Measurements from ENCODE around the gene NCAPG2. TPM values are rescaled to one million over a fixed set of nuclear protein-coding genes. Genes with fewer than 3 reads are reported as not detected.

Gene NCAPG2
- total and polyA plus RNA-seq, 4 donors, result 2.9 to 9.2 (median 5.4) TPM

- H3K36me3 ChIP-seq (ENCODE audit: control insufficient read depth in 1 of 2, insufficient read depth in 2 of 2, low read length in 1 of 2), result no peaks in the 10 kb centered on the region
- no peaks in the 10 kb centered on the region for H3K9me3 ChIP-seq (ENCODE audit: control insufficient read depth, low read length)
- intact Hi-C loops (cut with DNase I), result no loop called here
- no peak for DNase-seq
- H3K27ac ChIP-seq (ENCODE audit: low read depth in 1 of 2, low read length in 2 of 2), result no peak overlapping the region
- H3K4me3 ChIP-seq (ENCODE audit: low read length in 2 of 2), result no peak overlapping the region
- no peaks in the 10 kb centered on the region for H3K27me3 ChIP-seq (ENCODE audit: control insufficient read depth in 1 of 2, insufficient read depth in 2 of 2, low read length in 1 of 2)
- 96 to 98% methylated on average over 2 of the region's 2 CpGs for WGBS, 2 donors
- H3K4me1 ChIP-seq (ENCODE audit: control insufficient read depth in 1 of 2, insufficient read depth in 2 of 2, low read length in 2 of 2), result no peaks in the 10 kb centered on the region
- ATAC-seq (ENCODE audit: low FRiP score), result no peak
Observed at GRCh38 chr7:158613481-158613880, 91.1 kb downstream of the NCAPG2 start.

GRCh38 chr7:158612546-158612945, 92.1 kb downstream of the NCAPG2 start:
- no peak for ATAC-seq (ENCODE audit: low FRiP score)
- no peak for DNase-seq
- H3K27me3 ChIP-seq (ENCODE audit: control insufficient read depth in 1 of 2, insufficient read depth in 2 of 2, low read length in 1 of 2), result no peaks in the 10 kb centered on the region
- no peak overlapping the region for H3K27ac ChIP-seq (ENCODE audit: low read depth in 1 of 2, low read length in 2 of 2)
- no peaks in the 10 kb centered on the region for H3K4me1 ChIP-seq (ENCODE audit: control insufficient read depth in 1 of 2, insufficient read depth in 2 of 2, low read length in 2 of 2)
- intact Hi-C loops (cut with DNase I), result no loop called here
- 97% methylated on average over 4 of the region's 4 CpGs for WGBS, 2 donors
- H3K9me3 ChIP-seq (ENCODE audit: control insufficient read depth, low read length), result no peaks in the 10 kb centered on the region
- no peaks in the 10 kb centered on the region for H3K36me3 ChIP-seq (ENCODE audit: control insufficient read depth in 1 of 2, insufficient read depth in 2 of 2, low read length in 1 of 2)
- no peak overlapping the region for H3K4me3 ChIP-seq (ENCODE audit: low read length in 2 of 2)

DNA sequence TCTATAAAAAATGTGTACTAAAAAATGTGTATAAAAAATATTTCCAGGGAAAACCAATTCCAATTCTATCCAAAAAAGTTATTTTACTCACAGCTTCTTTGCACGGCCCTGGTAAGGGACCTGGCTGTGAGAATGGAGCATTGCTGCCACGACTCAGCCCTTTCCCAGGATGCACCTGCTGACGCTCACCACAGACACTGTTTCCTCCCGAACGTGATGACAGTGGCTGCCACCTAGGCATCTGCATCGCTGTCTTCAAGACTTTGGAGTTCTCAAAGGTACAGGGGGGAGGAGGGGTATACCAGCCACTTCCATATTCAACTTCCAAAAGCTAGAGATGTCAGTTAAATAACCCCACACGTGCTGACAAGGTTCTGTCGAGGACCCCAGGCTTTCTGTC, 93.1 kb downstream of the NCAPG2 start:
- no peaks in the 10 kb centered on the region for H3K27me3 ChIP-seq (ENCODE audit: control insufficient read depth in 1 of 2, insufficient read depth in 2 of 2, low read length in 1 of 2)
- no peaks in the 10 kb centered on the region for H3K9me3 ChIP-seq (ENCODE audit: control insufficient read depth, low read length)
- H3K4me3 ChIP-seq (ENCODE audit: low read length in 2 of 2), result no peak overlapping the region
- WGBS, 2 donors, result 91% methylated on average over 8 of the region's 8 CpGs
- no peaks in the 10 kb centered on the region for H3K36me3 ChIP-seq (ENCODE audit: control insufficient read depth in 1 of 2, insufficient read depth in 2 of 2, low read length in 1 of 2)
- H3K27ac ChIP-seq (ENCODE audit: low read depth in 1 of 2, low read length in 2 of 2), result no peak overlapping the region
- DNase-seq (no peak), ATAC-seq (ENCODE audit: low FRiP score) (no peak)
- intact Hi-C loops (cut with DNase I), result no loop called here
- H3K4me1 ChIP-seq (ENCODE audit: control insufficient read depth in 1 of 2, insufficient read depth in 2 of 2, low read length in 2 of 2), result no peaks in the 10 kb centered on the region

DNA sequence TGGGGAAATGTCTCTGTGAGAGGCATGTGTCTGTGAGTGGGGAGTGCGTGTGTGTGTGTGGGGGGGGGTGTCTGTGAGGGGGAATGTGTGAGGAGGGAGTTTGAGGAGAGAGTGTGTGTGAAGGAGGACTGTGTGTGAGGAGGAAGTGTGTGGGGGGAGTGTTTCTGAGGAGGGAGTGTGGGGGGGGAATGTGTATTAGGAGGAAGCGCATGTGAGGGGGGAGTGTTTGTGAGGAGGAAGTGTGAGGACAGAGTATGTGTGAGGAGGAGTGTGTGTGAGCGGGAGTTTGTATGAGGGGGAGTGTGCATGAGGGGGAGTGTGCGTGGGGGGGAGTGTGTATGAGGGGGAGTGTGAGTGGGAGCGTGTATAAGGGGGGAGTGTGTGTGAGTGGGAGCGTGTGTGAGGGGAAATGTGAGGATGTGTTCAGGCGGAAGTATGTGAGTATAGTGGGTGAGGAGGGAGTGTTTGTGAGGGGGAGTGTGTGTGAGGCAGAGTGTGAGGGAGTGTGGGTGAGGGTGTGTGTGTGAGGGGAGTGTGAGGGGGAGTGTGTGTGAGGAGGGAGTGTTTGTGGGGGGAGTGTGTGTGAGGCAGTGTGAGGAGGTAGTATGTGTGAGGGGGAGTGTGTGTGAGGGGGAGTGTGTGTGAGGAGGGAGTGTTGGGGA, 95.2 kb downstream of the NCAPG2 start:
- no peak for ATAC-seq (ENCODE audit: low FRiP score)
- Histone ChIP-seq H3K4me1 (ENCODE audit: control insufficient read depth in 1 of 2, insufficient read depth in 2 of 2, low read length in 2 of 2) (no peaks in the 10 kb centered on the region), H3K27me3 (ENCODE audit: control insufficient read depth in 1 of 2, insufficient read depth in 2 of 2, low read length in 1 of 2) (no peaks in the 10 kb centered on the region), H3K27ac (ENCODE audit: low read depth in 1 of 2, low read length in 2 of 2) (no peak overlapping the region), H3K36me3 (ENCODE audit: control insufficient read depth in 1 of 2, insufficient read depth in 2 of 2, low read length in 1 of 2) (no peaks in the 10 kb centered on the region), H3K4me3 (ENCODE audit: low read length in 2 of 2) (no peak overlapping the region), H3K9me3 (ENCODE audit: control insufficient read depth, low read length) (no peaks in the 10 kb centered on the region)
- no peak for DNase-seq
- intact Hi-C loops (cut with DNase I), result no loop called here
- WGBS, 2 donors, result 91 to 93% methylated on average over 7 of the region's 7 CpGs

- Histone ChIP-seq H3K4me3 (ENCODE audit: low read length in 2 of 2) (no peak overlapping the region), H3K27me3 (ENCODE audit: control insufficient read depth in 1 of 2, insufficient read depth in 2 of 2, low read length in 1 of 2) (no peaks in the 10 kb centered on the region), H3K4me1 (ENCODE audit: control insufficient read depth in 1 of 2, insufficient read depth in 2 of 2, low read length in 2 of 2) (no peaks in the 10 kb centered on the region), H3K27ac (ENCODE audit: low read depth in 1 of 2, low read length in 2 of 2) (no peak overlapping the region), H3K9me3 (ENCODE audit: control insufficient read depth, low read length) (no peaks in the 10 kb centered on the region), H3K36me3 (ENCODE audit: control insufficient read depth in 1 of 2, insufficient read depth in 2 of 2, low read length in 1 of 2) (no peaks in the 10 kb centered on the region)
- DNase-seq, result no peak
- intact Hi-C loops (cut with DNase I), result no loop called here
- ATAC-seq (ENCODE audit: low FRiP score), result no peak
- 95% methylated on average over 6 of the region's 6 CpGs for WGBS, 2 donors
Observed at GRCh38 chr7:158607563-158607962, 97.0 kb downstream of the NCAPG2 start.

- H3K27ac ChIP-seq (ENCODE audit: low read depth in 1 of 2, low read length in 2 of 2), result no peak overlapping the region
- DNase-seq (no peak), ATAC-seq (ENCODE audit: low FRiP score) (no peak)
- H3K4me3 ChIP-seq (ENCODE audit: low read length in 2 of 2), result no peak overlapping the region
- no peaks in the 10 kb centered on the region for H3K9me3 ChIP-seq (ENCODE audit: control insufficient read depth, low read length)
- intact Hi-C loops (cut with DNase I), result no loop called here
- H3K36me3 ChIP-seq (ENCODE audit: control insufficient read depth in 1 of 2, insufficient read depth in 2 of 2, low read length in 1 of 2), result no peaks in the 10 kb centered on the region
- no peaks in the 10 kb centered on the region for H3K4me1 ChIP-seq (ENCODE audit: control insufficient read depth in 1 of 2, insufficient read depth in 2 of 2, low read length in 2 of 2)
- H3K27me3 ChIP-seq (ENCODE audit: control insufficient read depth in 1 of 2, insufficient read depth in 2 of 2, low read length in 1 of 2), result no peaks in the 10 kb centered on the region
- WGBS, 2 donors, result 96% methylated on average over 18 of the region's 18 CpGs
Observed at GRCh38 chr7:158606671-158607424, 97.8 kb downstream of the NCAPG2 start.

- H3K27ac ChIP-seq (ENCODE audit: low read depth in 1 of 2, low read length in 2 of 2), result no peak overlapping the region
- H3K27me3 ChIP-seq (ENCODE audit: control insufficient read depth in 1 of 2, insufficient read depth in 2 of 2, low read length in 1 of 2), result no peaks in the 10 kb centered on the region
- no peak for ATAC-seq (ENCODE audit: low FRiP score)
- H3K4me3 ChIP-seq (ENCODE audit: low read length in 2 of 2), result no peak overlapping the region
- WGBS, 2 donors, result 62 to 70% methylated on average over 4 of the region's 4 CpGs
- H3K4me1 ChIP-seq (ENCODE audit: control insufficient read depth in 1 of 2, insufficient read depth in 2 of 2, low read length in 2 of 2), result no peaks in the 10 kb centered on the region
- no peaks in the 10 kb centered on the region for H3K9me3 ChIP-seq (ENCODE audit: control insufficient read depth, low read length)
- no peaks in the 10 kb centered on the region for H3K36me3 ChIP-seq (ENCODE audit: control insufficient read depth in 1 of 2, insufficient read depth in 2 of 2, low read length in 1 of 2)
- intact Hi-C loops (cut with DNase I), result no loop called here
- DNase-seq, result no peak
Observed at GRCh38 chr7:158606129-158606528, 98.5 kb downstream of the NCAPG2 start.

- no peak overlapping the region for H3K4me3 ChIP-seq (ENCODE audit: low read length in 2 of 2)
- H3K36me3 ChIP-seq (ENCODE audit: control insufficient read depth in 1 of 2, insufficient read depth in 2 of 2, low read length in 1 of 2), result no peaks in the 10 kb centered on the region
- DNase-seq (no peak), ATAC-seq (ENCODE audit: low FRiP score) (no peak)
- WGBS, 2 donors, result 93% methylated on average over 23 of the region's 23 CpGs
- intact Hi-C loops (cut with DNase I), result no loop called here
- no peaks in the 10 kb centered on the region for H3K27me3 ChIP-seq (ENCODE audit: control insufficient read depth in 1 of 2, insufficient read depth in 2 of 2, low read length in 1 of 2)
- H3K27ac ChIP-seq (ENCODE audit: low read depth in 1 of 2, low read length in 2 of 2), result no peak overlapping the region
- H3K9me3 ChIP-seq (ENCODE audit: control insufficient read depth, low read length), result no peaks in the 10 kb centered on the region
- H3K4me1 ChIP-seq (ENCODE audit: control insufficient read depth in 1 of 2, insufficient read depth in 2 of 2, low read length in 2 of 2), result no peaks in the 10 kb centered on the region
Observed at GRCh38 chr7:158603773-158604755, 100.5 kb downstream of the NCAPG2 start.

Data from aorta (tissue), 5 donors.